Right renal pelvis (tissue), 4 donors: Measurements from ENCODE around the gene ATP2C2. TPM values are rescaled to one million over a fixed set of nuclear protein-coding genes. Genes with fewer than 3 reads are reported as not detected.

ENCODE experiments used
- DNase-seq, 4 donors: peaks; one replicate each; pipeline ENCODE4 v3.0.0-alpha.2; 2013; ENCODE audit warnings: low read depth in 4 of 4, low spot score in 3 of 4, missing footprints in 1 of 4
- polyA plus RNA-seq, 4 donors: library from polyadenylated mRNA; unstranded; fragments of 120-200 nt; gene quantifications; one replicate each; pipeline ENCODE4 v1.2.1, GENCODE V29; 2013; ENCODE audit not compliant: insufficient read length in 4 of 4

ATP2C2 gene
- polyA plus RNA-seq, 4 donors = 0.45 to 1.5 (median 0.85) TPM

DNA sequence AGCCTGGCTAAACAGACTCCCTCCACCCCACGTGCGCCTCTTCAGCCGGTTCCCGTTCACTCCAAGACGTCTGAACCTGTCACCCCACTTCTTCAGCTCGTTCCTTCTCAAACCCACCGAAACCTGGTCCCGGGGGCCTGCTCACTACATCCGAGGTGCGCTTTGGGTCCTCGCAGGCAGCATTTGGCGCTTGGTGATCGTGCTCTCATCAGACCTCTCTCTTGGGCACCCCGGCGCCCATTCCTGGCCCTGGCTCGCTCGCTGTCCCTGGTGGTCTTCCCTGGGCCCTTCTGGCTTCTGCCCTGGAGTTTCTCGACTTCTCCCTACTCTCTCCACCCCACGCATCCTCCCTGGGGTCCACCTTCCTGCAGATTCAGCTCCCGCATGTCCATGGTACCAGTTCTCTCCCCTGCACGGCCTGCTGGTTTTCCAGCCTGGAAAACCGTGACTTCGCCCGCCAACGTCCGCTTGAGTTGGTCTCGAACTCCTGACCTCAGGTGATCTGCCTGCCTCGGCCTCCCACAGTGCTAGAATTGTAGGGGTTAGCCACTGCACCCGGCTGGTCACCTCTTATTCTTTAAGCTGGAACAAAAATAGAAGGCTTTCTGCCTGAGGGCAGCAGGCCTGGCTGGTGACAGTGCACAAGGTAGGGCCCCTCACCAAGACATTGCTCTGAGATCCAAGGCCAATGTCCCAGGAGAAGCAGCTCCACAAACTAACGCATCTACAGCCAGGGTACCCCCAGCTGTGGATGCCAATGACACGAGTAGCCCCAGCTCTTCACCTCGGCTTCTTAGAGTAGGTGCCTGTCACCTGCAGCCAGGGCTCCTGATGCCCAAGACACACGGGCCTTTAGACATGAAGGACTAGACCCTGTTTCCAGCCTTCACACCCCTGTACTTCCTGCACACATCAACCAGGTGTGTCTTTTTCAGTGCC, 137.2 kb downstream of the ATP2C2 start:
- DNase-seq = no peak

DNA sequence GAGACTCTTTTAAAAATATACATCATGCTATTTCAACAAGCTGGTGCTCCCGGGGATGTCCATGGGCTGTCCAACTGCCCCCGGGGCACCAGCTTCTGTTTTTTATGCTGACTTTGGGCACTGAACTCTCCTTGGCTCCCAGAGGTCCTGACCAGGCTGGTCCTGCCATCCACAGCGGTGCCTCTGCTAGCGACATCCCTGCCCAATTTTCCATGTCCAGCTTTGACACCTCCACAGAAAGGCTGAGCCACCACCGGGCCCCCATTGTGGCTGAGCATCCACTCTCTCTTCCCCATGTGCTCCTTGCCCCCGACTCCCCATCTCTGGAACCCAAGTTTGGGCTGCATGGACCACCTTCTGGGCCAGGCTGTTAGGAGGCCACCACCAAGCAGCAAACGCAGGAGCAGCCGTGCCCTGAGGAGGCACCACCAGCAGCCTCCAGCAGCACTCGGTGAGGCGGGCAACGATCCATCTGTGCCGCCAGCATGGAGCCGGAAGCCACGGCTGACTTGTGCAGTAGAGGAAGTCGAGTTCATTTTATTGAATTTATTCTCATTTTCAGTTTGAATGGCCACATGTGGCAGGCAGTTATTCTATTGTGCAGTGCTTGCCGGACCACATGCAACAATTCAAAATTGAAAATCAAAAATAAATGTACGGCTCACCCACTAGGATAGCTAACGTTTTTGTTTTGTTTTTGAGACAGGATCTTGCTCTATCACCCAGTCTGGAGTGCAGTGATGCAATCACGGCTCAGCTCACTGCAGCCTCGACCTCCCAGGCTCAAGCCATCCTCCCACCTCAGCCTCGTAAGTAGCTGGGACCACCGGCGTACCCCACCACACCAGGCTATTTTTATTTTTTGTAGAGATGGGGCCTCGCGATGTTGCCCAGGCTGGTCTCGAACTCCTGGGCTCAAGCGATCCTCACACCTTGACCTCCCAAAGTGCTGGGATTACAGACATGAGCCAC, 139.0 kb downstream of the ATP2C2 start:
- DNase-seq = no peak

DNA sequence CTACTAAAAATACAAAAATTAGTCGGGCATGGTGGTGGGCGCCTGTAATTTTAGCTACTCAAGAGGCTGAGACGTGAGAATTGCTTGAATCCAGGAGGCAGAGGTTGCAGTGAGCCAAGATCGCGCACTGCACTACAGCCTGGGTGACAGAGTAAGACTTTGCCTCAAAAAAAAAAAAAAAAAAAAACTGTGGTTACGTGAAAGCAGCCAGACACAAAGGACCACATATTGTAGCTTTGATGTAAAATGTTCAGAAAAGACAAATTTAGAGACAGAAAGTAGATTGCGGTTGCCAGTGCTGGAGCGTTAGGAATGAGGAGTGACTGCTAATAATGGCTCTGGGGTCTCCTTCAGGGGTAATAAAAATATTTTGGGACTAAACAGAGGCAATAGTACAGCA, 140.2 kb downstream of the ATP2C2 start:
- no peak for DNase-seq

DNA sequence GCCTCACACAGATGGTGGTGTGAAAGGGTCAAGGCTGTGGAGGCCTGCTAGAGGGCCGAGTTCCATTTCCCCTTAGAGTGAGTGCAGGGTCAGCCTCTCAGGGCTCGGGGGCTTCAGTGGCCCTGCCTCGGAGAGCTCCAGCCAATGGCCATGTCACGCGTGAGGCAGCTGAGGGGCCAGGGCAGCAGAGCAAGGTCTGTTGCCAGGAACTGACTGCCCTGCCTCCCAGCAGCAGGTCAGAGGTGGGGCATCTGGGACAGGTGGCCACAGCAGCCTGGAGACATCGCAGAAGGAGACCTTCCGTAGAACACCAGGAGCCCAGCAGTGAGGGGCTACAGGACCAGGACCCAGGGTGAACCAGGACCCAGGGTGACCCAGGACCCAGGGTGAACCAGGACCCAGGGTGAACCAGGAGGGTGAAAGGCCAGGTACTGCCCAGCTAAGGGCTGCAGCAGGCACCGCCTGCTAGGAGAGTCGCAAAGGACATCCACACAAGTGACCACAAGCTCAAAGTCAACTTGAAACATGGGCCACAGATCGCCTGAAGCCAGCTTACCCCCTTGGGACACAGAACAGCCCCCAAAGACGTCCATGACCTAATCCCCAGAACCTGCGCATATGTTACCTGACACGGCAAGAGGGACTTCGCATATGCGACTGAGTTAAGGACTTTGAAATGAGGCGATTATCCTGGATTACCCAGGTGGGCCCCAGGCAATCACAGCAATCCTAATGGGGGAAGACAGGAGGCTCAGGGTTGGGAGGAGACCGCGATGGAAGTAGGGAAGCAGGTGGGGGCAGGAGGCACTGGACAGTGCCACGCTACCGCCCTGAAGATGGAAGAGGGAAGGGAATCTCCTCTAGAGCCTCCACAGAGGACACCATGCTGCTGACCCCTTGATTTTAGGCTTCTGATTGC, 141.0 kb downstream of the ATP2C2 start:
- no peak for DNase-seq

GRCh38 chr16:84511180-84511800, 143.0 kb downstream of the ATP2C2 start:
- DNase-seq = peak in 3 of 4 donors; percentile 74 to 86 (median 81)

DNA sequence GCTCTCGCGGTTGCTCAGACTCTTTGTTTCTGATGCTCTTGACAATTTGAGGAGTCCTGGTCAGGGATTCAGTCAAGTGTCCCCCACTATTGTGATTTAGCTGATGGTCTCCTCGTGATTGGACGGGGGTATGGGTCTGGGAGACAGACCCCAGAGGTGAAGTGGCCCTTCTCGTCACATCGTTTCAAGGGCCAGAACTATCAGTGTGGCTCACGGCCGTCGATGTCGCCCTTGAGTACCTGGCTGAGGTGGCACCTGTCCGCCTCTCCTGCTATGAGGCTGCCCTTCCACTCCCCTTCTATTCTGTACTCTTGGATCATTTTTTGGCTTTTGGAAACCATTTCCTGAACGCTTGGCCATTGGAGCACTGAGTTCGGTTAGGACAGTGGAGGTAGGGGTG, 143.5 kb downstream of the ATP2C2 start:
- no peak for DNase-seq

DNA sequence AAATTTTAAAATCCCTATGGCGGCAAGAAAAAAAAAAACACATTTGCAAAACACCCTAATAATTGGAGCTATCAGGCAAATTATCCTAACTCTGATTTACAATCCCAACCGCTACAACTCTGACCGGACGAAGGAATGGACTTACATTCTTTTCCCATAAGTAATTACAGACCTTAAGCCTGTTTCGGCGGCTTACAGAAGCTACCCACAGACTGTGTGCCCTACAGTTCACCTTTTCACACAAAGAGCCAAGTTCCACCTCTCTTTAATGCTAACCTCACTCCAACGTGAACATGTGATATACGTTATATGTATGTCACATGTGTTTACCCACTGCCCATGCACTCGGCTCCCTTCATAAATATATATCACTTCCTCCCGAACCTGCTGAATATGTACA, 144.8 kb downstream of the ATP2C2 start:
- DNase-seq = no peak

DNA sequence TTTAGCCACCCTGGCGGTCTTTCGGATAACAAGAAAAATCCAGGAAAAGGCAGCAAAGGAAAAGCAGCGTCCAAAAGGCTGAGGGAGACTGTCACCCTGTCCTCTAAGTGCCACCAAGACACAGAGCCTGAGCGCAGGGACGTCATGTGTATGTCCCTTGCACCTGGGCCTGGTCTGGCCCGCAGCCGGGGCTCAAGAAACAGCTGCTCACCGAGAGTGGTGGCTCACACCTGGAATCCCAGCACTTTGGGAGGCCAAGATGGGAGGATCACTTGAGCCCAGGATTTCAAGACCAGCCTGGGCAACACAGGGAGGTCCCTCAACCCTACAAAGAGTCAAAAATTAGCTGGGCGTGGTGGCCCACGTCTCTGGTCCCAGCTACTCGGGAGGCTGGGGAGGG, 145.3 kb downstream of the ATP2C2 start:
- DNase-seq = no peak

Other genes with a start within 250 kb of the ATP2C2 start
- gene HSDL1, start 223.4 kb upstream of the ATP2C2 start, polyA plus RNA-seq = 10 to 100 TPM; 38.7 to 53.0 (median 47.2) TPM
- gene DNAAF1, start 223.2 kb upstream of the ATP2C2 start, polyA plus RNA-seq = 1 to 10 TPM; 3.3 to 4.7 (median 4.4) TPM
- 10 to 100 TPM; 30.7 to 47.6 (median 40.2) TPM for gene TAF1C, start 181.5 kb upstream of the ATP2C2 start, polyA plus RNA-seq
- gene ADAD2, start 177.4 kb upstream of the ATP2C2 start, polyA plus RNA-seq = under 1 TPM in 2 of 4 donors, not detected in 2; 0.28 to 0.35 TPM
- under 1 TPM in 1 of 4 donors, not detected in 3; 0.05 TPM for gene KCNG4, start 128.5 kb upstream of the ATP2C2 start, polyA plus RNA-seq
- gene WFDC1, start 73.7 kb upstream of the ATP2C2 start, polyA plus RNA-seq = 1 to 10 TPM; 2.8 to 5.0 (median 3.8) TPM
- 10 to 100 TPM; 18.7 to 21.7 (median 19.2) TPM for gene MEAK7, start 136.1 kb downstream of the ATP2C2 start, polyA plus RNA-seq
- gene COTL1, start 249.5 kb downstream of the ATP2C2 start, polyA plus RNA-seq = 100 to 1,000 TPM; 135 to 166 (median 153) TPM